BLaER1 (cell line): Measurements from ENCODE around the gene CRYBG1.

Experiments used
- H3K27ac ChIP-seq: shearing (Covaris generic); formaldehyde crosslinking; 2 replicates; pipeline ENCODE4 v1.8.1; 2022
- H3K27me3 ChIP-seq: shearing (Covaris generic); formaldehyde crosslinking; 2 replicates; pipeline ENCODE4 v1.8.1; 2022
- H3K36me3 ChIP-seq: shearing (Covaris generic); formaldehyde crosslinking; 2 replicates; pipeline ENCODE4 v1.8.1; 2022
- H3K4me1 ChIP-seq: shearing (Covaris generic); formaldehyde crosslinking; 2 replicates; pipeline ENCODE4 v1.8.1; 2022
- H3K4me2 ChIP-seq: shearing (Covaris generic); formaldehyde crosslinking; 2 replicates; pipeline ENCODE4 v1.8.1; 2022
- H3K4me3 ChIP-seq: shearing (Covaris generic); formaldehyde crosslinking; 2 replicates; pipeline ENCODE4 v1.8.1; 2022
- H3K9ac ChIP-seq: shearing (Covaris generic); formaldehyde crosslinking; 2 replicates; pipeline ENCODE4 v1.8.1; 2022
- H3K9me3 ChIP-seq: shearing (Covaris generic); formaldehyde crosslinking; 2 replicates; pipeline ENCODE4 v1.8.1; 2022
- H4K20me1 ChIP-seq: shearing (Covaris generic); formaldehyde crosslinking; 2 replicates; pipeline ENCODE4 v1.8.1; 2022
- Cebpa-rat ChIP-seq: shearing (Covaris generic); IDR thresholded peaks from 2 replicates; pipeline ENCODE4 v1.8.1; 2022

Gene CRYBG1

GRCh38 chr6:106617857-106618256 lies 257.3 kb downstream of the CRYBG1 start:
- Histone ChIP-seq H3K36me3 (peaks cover 37% of the 10 kb centered on the region), H3K4me1 (peaks cover 9% of the 10 kb centered on the region; the same call in 1 of the 2 replicates), H3K4me3 (no peak overlapping the region), H3K9me3 (peaks cover 8% of the 10 kb centered on the region), H3K9ac (no peak overlapping the region), H3K4me2 (no peak overlapping the region), H4K20me1 (no peaks in the 10 kb centered on the region), H3K27me3 (no peaks in the 10 kb centered on the region), H3K27ac (no peak overlapping the region)
- no peak for TF ChIP-seq Cebpa-rat

- Histone ChIP-seq H3K4me2 (no peak overlapping the region), H3K27ac (no peak overlapping the region), H3K36me3 (peaks cover 41% of the 10 kb centered on the region), H4K20me1 (no peaks in the 10 kb centered on the region), H3K4me3 (no peak overlapping the region), H3K27me3 (no peaks in the 10 kb centered on the region), H3K9ac (no peak overlapping the region), H3K9me3 (peaks cover 12% of the 10 kb centered on the region), H3K4me1 (peaks cover 9% of the 10 kb centered on the region; the same call in 1 of the 2 replicates)
- TF ChIP-seq Cebpa-rat, result no peak
These were observed 257.8 kb downstream of the CRYBG1 start for GRCh38 chr6:106618324-106618723.

GRCh38 chr6:106619223-106619622 lies 258.7 kb downstream of the CRYBG1 start:
- H3K4me1 ChIP-seq, result peaks cover 4% of the 10 kb centered on the region; the same call in 1 of the 2 replicates
- no peaks in the 10 kb centered on the region for H4K20me1 ChIP-seq
- H3K27me3 ChIP-seq, result no peaks in the 10 kb centered on the region
- no peak overlapping the region for H3K4me2 ChIP-seq
- H3K36me3 ChIP-seq, result peaks cover 37% of the 10 kb centered on the region
- no peak overlapping the region for H3K27ac ChIP-seq
- H3K9ac ChIP-seq, result no peak overlapping the region
- peaks cover 13% of the 10 kb centered on the region for H3K9me3 ChIP-seq
- H3K4me3 ChIP-seq, result no peak overlapping the region
- no peak for TF ChIP-seq Cebpa-rat

GRCh38 chr6:106620931-106621672 lies 260.6 kb downstream of the CRYBG1 start:
- TF ChIP-seq Cebpa-rat, result no peak
- Histone ChIP-seq H3K9ac (no peak overlapping the region), H4K20me1 (no peaks in the 10 kb centered on the region), H3K27ac (no peak overlapping the region), H3K36me3 (peaks cover 36% of the 10 kb centered on the region), H3K27me3 (no peaks in the 10 kb centered on the region), H3K4me3 (no peak overlapping the region), H3K4me2 (no peak overlapping the region), H3K4me1 (no peaks in the 10 kb centered on the region), H3K9me3 (peaks cover 13% of the 10 kb centered on the region)
